ENCODE measurements around the gene PAX8. TPM values are rescaled to one million over a fixed set of nuclear protein-coding genes. Genes with fewer than 3 reads are reported as not detected.

Gene PAX8
- total and polyA plus RNA-seq, 2 experiments from 2014 or later: 0.21 to 0.32 TPM

GRCh38 chr2:113264713-113265403 is 13.9 kb downstream of the PAX8 start:
- Histone ChIP-seq H3K27me3 (ENCODE audit: insufficient read depth) (peaks cover 2% of the 10 kb centered on the region; the same call in 1 of the 2 replicates), H3K4me2 (no peak overlapping the region), H3K4me1 (ENCODE audit: insufficient read depth) (no peaks in the 10 kb centered on the region), H3K27ac (ENCODE audit: low read depth) (no peak overlapping the region), H4K20me1 (replicated peaks; ENCODE audit: insufficient read depth) (no peaks in the 10 kb centered on the region), H3K4me3 (no peak overlapping the region), H3K9me2 (ENCODE audit: insufficient read depth) (no peaks in the 10 kb centered on the region), H3F3A (replicated peaks; ENCODE audit: low read depth) (no peaks in the 10 kb centered on the region), H2AFZ (no peak overlapping the region), H3K79me2 (replicated peaks; ENCODE audit: insufficient read depth) (no peaks in the 10 kb centered on the region), H3K36me3 (ENCODE audit: insufficient read depth) (no peaks in the 10 kb centered on the region)
- Mint-ChIP-seq H3K4me1 (peaks cover 3% of the 10 kb centered on the region; the same call in 2 of the 3 replicates), H3K4me3 (no peak overlapping the region), H3K9me3 (no peaks in the 10 kb centered on the region), H3K27ac (no peak overlapping the region), H3K27me3 (ENCODE audit: insufficient read depth, low read depth, poor library complexity) (peaks cover 13% of the 10 kb centered on the region), H3K36me3 (ENCODE audit: low read depth) (no peaks in the 10 kb centered on the region)
- TF ChIP-seq EZH2 (IDR thresholded peaks at IDR 0.05; ENCODE audit: low read depth, unreplicated experiment) (no peak), NANOG (IDR thresholded peaks at IDR 0.05; ENCODE audit: borderline replicate concordance) (no peak), REST (IDR thresholded peaks at IDR 0.05; ENCODE audit: unreplicated experiment) (no peak), CREB1 (CRISPR knock-in tag; IDR thresholded peaks at IDR 0.05; ENCODE audit: low read depth) (no peak), JUNB (IDR thresholded peaks at IDR 0.05; ENCODE audit: unreplicated experiment) (no peak), ETS1 (IDR thresholded peaks at IDR 0.05) (no peak), POLR2AphosphoS5 (IDR thresholded peaks at IDR 0.05; ENCODE audit: low read depth) (no peak), ZNF331 (CRISPR knock-in tag; IDR thresholded peaks at IDR 0.05; ENCODE audit: low read depth) (no peak), STAT1 (IDR thresholded peaks at IDR 0.05; ENCODE audit: unreplicated experiment) (no peak), ZNF462 (CRISPR knock-in tag; IDR thresholded peaks at IDR 0.05) (no peak), EZH2phosphoT487 (IDR thresholded peaks at IDR 0.05; ENCODE audit: unreplicated experiment) (no peak), ZNF114 (CRISPR knock-in tag; IDR thresholded peaks at IDR 0.05) (no peak), CTCF (conservative IDR thresholded peaks at IDR 0.05; ENCODE audit: low read depth in 2 of 2) (no peak)
- DNase-seq (ENCODE audit: low spot score): no peak
- no peak for ATAC-seq

Measured in GM23338 (cell line).